Measurements from ENCODE around the gene ZNF500.

GRCh38 chr16:4744555-4745273 is 22.2 kb downstream of the ZNF500 start:
- no peak for TF ChIP-seq POLR2AphosphoS5 (IDR thresholded peaks at IDR 0.05; ENCODE audit: low read depth, low read length)
- no peak for TF ChIP-seq TAF1 (IDR thresholded peaks at IDR 0.05; ENCODE audit: borderline replicate concordance, insufficient read depth, low read length)
